Trophoblast cell (in vitro differentiated cells and primary cell): ENCODE results near the gene TMEM239.

Source experiments
- DNase-seq, 2 donors: peaks; one replicate each; pipeline ENCODE4 v3.0.0-alpha.2; 2016
- H2AFZ ChIP-seq: 2 replicates; pipeline ENCODE4 v1.6.1; 2013; ENCODE audit warnings: low read length, moderate library complexity, mild to moderate bottlenecking; ENCODE audit not compliant: insufficient read depth, poor library complexity
- H2AK5ac ChIP-seq: 2 replicates; pipeline ENCODE4 v1.6.1; 2013; ENCODE audit warnings: mild to moderate bottlenecking, low read length
- H2BK120ac ChIP-seq: 2 replicates; pipeline ENCODE4 v1.6.1; 2013; ENCODE audit warnings: low read length, mild to moderate bottlenecking, moderate library complexity; ENCODE audit not compliant: insufficient read depth, poor library complexity
- H2BK12ac ChIP-seq: 2 replicates; pipeline ENCODE4 v1.6.1; 2013; ENCODE audit warnings: mild to moderate bottlenecking, low read length, moderate library complexity
- H2BK5ac ChIP-seq: 2 replicates; pipeline ENCODE4 v1.6.1; 2013; ENCODE audit warnings: low read length, low read depth, moderate library complexity, mild to moderate bottlenecking; ENCODE audit not compliant: poor library complexity
- H3K14ac ChIP-seq: 2 replicates; pipeline ENCODE4 v1.6.1; 2013; ENCODE audit warnings: mild to moderate bottlenecking, low read length
- H3K18ac ChIP-seq: 2 replicates; pipeline ENCODE4 v1.6.1; 2013; ENCODE audit warnings: mild to moderate bottlenecking, low read length
- H3K23ac ChIP-seq: 2 replicates; pipeline ENCODE4 v1.6.1; 2013; ENCODE audit warnings: low read length
- H3K27ac ChIP-seq: 2 replicates; pipeline ENCODE4 v1.5.1; 2013; ENCODE audit warnings: low read depth, mild to moderate bottlenecking, inconsistent platforms, low read length, moderate library complexity
- H3K27me3 ChIP-seq: 2 replicates; pipeline ENCODE4 v1.6.1; 2013; ENCODE audit warnings: inconsistent platforms, mild to moderate bottlenecking, low read length, moderate library complexity; ENCODE audit not compliant: insufficient read depth
- H3K36me3 ChIP-seq, 2 experiments: 1 replicate in 1 of 2; 2 replicates in 1 of 2; pipeline ENCODE4 v1.6.1; 2013; ENCODE audit warnings: low read length in 2 of 2, mild to moderate bottlenecking in 2 of 2, moderate library complexity in 1 of 2; ENCODE audit not compliant: insufficient read depth in 2 of 2, control insufficient read depth in 1 of 2
- H3K4ac ChIP-seq: 2 replicates; pipeline ENCODE4 v1.6.1; 2013; ENCODE audit warnings: low read depth, mild to moderate bottlenecking, low read length, moderate library complexity
- H3K4me1 ChIP-seq, 2 experiments: 1 replicate in 1 of 2; 2 replicates in 1 of 2; pipeline ENCODE4 v1.6.1; 2013; ENCODE audit warnings: low read length in 2 of 2, mild to moderate bottlenecking in 2 of 2, moderate library complexity in 1 of 2; ENCODE audit not compliant: insufficient read depth in 2 of 2, control insufficient read depth in 1 of 2
- H3K4me2 ChIP-seq: 2 replicates; pipeline ENCODE4 v1.6.1; 2013; ENCODE audit warnings: inconsistent platforms, mild to moderate bottlenecking, low read length, moderate library complexity
- H3K4me3 ChIP-seq: 2 replicates; pipeline ENCODE4 v1.5.1; 2013; ENCODE audit warnings: mild to moderate bottlenecking, low read depth, low read length, inconsistent platforms
- H3K79me1 ChIP-seq: one replicate; pipeline ENCODE4 v1.6.1; 2013; ENCODE audit warnings: low read length
- H3K79me2 ChIP-seq: 2 replicates; pipeline ENCODE4 v1.6.1; 2013; ENCODE audit warnings: low read length, mild to moderate bottlenecking; ENCODE audit not compliant: control insufficient read depth, insufficient read depth, poor library complexity
- H3K9ac ChIP-seq: 2 replicates; pipeline ENCODE4 v1.6.1; 2013; ENCODE audit warnings: mild to moderate bottlenecking, low read length
- H3K9me3 ChIP-seq: 2 replicates; pipeline ENCODE4 v1.6.1; 2013; ENCODE audit warnings: low read depth, mild to moderate bottlenecking, control low read depth, inconsistent platforms, low read length; ENCODE audit not compliant: insufficient read depth
- H4K12ac ChIP-seq: 2 replicates; pipeline ENCODE4 v1.6.1; 2013; ENCODE audit warnings: low read depth, mild to moderate bottlenecking, low read length, moderate library complexity
- H4K8ac ChIP-seq: 2 replicates; pipeline ENCODE4 v1.6.1; 2013; ENCODE audit warnings: low read depth, mild to moderate bottlenecking, low read length, moderate library complexity
- H4K91ac ChIP-seq: one replicate; pipeline ENCODE4 v1.6.1; 2013; ENCODE audit warnings: low read depth, mild to moderate bottlenecking, low read length, moderate library complexity
- WGBS: extraction: QIAGEN DNeasy Blood & Tissue Kit; methylation state at CpG from one replicate; pipeline ENCODE4 v1.1.7; 2013; ENCODE audit warnings: missing lambda C conversion rate; ENCODE audit not compliant: insufficient read length, insufficient coverage; ENCODE audit errors: extremely low coverage; 5-methylcytosine and 5-hydroxymethylcytosine counted together

The TMEM239 gene

GRCh38 chr20:2840967-2841531, 24.9 kb downstream of the TMEM239 start:
- Histone ChIP-seq H3K4me3 (peak overlapping the region; percentile 79), H3K4me2 (peak overlapping the region; percentile 99), H3K4me1 (peaks cover 6 to 9% of the 10 kb centered on the region in 2 experiments), H3K9ac (peak overlapping the region; percentile 90), H3K36me3 (peaks cover 9 to 15% of the 10 kb centered on the region in 2 experiments), H3K18ac (no peak overlapping the region), H3K14ac (peak overlapping the region; percentile 27), H2AK5ac (no peak overlapping the region), H3K9me3 (peaks cover 1% of the 10 kb centered on the region), H2AFZ (peak overlapping the region; percentile 73), H2BK5ac (peak overlapping the region; percentile 9), H3K79me1 (peaks cover 9% of the 10 kb centered on the region), H3K23ac (no peak overlapping the region), H4K8ac (peak overlapping the region; percentile 70), H3K27me3 (no peaks in the 10 kb centered on the region), H3K27ac (no peak overlapping the region), H2BK120ac (no peak overlapping the region), H3K4ac (no peak overlapping the region), H3K79me2 (peaks cover 6% of the 10 kb centered on the region), H2BK12ac (no peak overlapping the region), H4K12ac (peak overlapping the region; percentile 24), H4K91ac (peak overlapping the region; percentile 9)
- WGBS = no CpG with 5 or more reads among the region's 33 CpGs
- DNase-seq = peak in 1 of 2 donors; percentile 14

DNA sequence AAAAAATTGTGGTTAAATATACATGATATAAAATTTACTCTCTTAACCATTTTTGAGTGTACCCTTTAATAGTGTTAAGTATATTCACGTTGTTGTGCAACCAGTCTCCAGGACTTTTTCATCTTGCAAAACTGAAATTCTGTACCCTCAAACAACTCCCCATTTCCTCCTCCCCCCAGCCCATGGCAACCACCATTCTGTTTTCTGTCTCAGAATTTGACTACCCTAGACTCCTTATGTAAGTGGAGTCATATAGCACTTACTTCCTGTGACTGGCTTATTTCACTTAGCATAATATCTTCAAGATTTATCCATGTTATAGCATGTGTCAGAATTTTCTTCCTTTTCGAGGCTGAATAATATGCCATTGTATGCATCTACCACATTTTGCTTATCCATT, 29.4 kb downstream of the TMEM239 start:
- H3K4me1 ChIP-seq = peaks cover 0 to 2% of the 10 kb centered on the region in 2 experiments
- no peak overlapping the region for H3K14ac ChIP-seq
- no peak overlapping the region for H3K4me2 ChIP-seq
- H2AFZ ChIP-seq = no peak overlapping the region
- H3K18ac ChIP-seq = no peak overlapping the region
- peaks cover 0 to 3% of the 10 kb centered on the region in 2 experiments for H3K36me3 ChIP-seq
- no peaks in the 10 kb centered on the region for H3K79me2 ChIP-seq
- no peak overlapping the region for H3K9ac ChIP-seq
- no peaks in the 10 kb centered on the region for H3K27me3 ChIP-seq
- no peak for DNase-seq
- no peaks in the 10 kb centered on the region for H3K9me3 ChIP-seq
- no CpG with 5 or more reads among the region's 2 CpGs for WGBS
- no peak overlapping the region for H2BK120ac ChIP-seq
- H4K8ac ChIP-seq = no peak overlapping the region
- no peak overlapping the region for H4K12ac ChIP-seq
- no peak overlapping the region for H3K23ac ChIP-seq
- no peak overlapping the region for H2BK12ac ChIP-seq
- H3K4me3 ChIP-seq = no peak overlapping the region
- H2AK5ac ChIP-seq = no peak overlapping the region
- H3K27ac ChIP-seq = no peak overlapping the region
- H3K79me1 ChIP-seq = peaks cover 3% of the 10 kb centered on the region
- H2BK5ac ChIP-seq = no peak overlapping the region
- no peak overlapping the region for H3K4ac ChIP-seq
- H4K91ac ChIP-seq = no peak overlapping the region

DNA sequence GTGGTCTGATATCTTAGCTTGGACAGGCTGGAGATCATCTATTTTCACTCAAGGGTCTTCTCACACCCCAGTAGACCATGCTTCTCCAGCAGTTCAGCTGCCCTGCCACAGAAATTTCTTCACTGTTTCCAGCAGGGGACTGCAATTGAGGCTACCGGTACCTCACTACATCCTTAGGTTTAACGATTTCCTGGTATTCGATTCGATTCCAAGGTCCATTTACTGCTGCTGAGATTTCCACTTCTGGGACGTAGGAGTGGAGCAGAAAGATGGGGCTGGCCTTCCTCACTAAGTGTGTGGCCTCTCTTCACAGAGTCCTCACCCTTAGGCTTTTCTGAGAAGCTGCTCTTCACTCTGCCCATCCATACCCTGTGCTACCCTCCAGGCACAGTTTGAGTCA, 30.5 kb downstream of the TMEM239 start:
- Histone ChIP-seq H3K14ac (no peak overlapping the region), H3K79me2 (no peaks in the 10 kb centered on the region), H3K4me2 (no peak overlapping the region), H3K9me3 (no peaks in the 10 kb centered on the region), H3K79me1 (no peaks in the 10 kb centered on the region), H3K4me3 (no peak overlapping the region), H2BK12ac (no peak overlapping the region), H2AK5ac (no peak overlapping the region), H2BK120ac (no peak overlapping the region), H4K91ac (no peak overlapping the region), H4K8ac (no peak overlapping the region), H3K27me3 (no peaks in the 10 kb centered on the region), H3K4ac (no peak overlapping the region), H3K27ac (no peak overlapping the region), H2BK5ac (no peak overlapping the region), H2AFZ (no peak overlapping the region), H3K18ac (no peak overlapping the region), H3K4me1 (no peaks in the 10 kb centered on the region), H3K36me3 (peaks cover 0 to 3% of the 10 kb centered on the region in 2 experiments), H3K23ac (no peak overlapping the region), H4K12ac (no peak overlapping the region), H3K9ac (no peak overlapping the region)
- no CpG with 5 or more reads among the region's 5 CpGs for WGBS
- no peak for DNase-seq

DNA sequence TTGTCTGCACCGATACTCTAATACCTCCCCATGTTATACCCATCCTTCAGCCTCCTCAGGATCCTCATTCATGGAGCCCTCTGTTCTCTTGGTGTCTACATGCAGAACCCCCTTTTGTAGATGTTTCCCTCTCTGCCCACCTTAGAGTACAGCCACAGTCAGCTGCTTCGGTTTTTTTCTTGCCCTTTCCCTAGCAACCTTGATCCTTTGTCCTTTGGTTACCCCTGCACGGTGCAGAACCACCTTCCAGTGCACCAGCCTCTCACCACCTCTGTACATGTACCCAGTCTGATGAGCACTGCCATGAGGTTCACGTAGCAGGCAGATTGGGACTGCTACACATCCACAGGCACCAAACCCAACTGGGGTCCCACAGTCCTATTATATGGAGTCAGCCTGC, 31.6 kb downstream of the TMEM239 start:
- no peak overlapping the region for H3K23ac ChIP-seq
- DNase-seq = no peak
- WGBS = no CpG with 5 or more reads among the region's 4 CpGs
- no peaks in the 10 kb centered on the region for H3K9me3 ChIP-seq
- no peaks in the 10 kb centered on the region for H3K79me2 ChIP-seq
- no peak overlapping the region for H2BK5ac ChIP-seq
- no peaks in the 10 kb centered on the region for H3K79me1 ChIP-seq
- peak overlapping the region; percentile 51 for H3K4me3 ChIP-seq
- H3K27ac ChIP-seq = no peak overlapping the region
- no peak overlapping the region for H2AFZ ChIP-seq
- peaks cover 0 to 3% of the 10 kb centered on the region in 2 experiments for H3K36me3 ChIP-seq
- no peak overlapping the region for H2BK12ac ChIP-seq
- H3K4ac ChIP-seq = no peak overlapping the region
- no peak overlapping the region for H2BK120ac ChIP-seq
- no peak overlapping the region for H3K18ac ChIP-seq
- H4K12ac ChIP-seq = no peak overlapping the region
- no peak overlapping the region for H4K91ac ChIP-seq
- H3K4me1 ChIP-seq = peaks cover 2 to 3% of the 10 kb centered on the region in 2 experiments
- no peak overlapping the region for H2AK5ac ChIP-seq
- H4K8ac ChIP-seq = no peak overlapping the region
- H3K14ac ChIP-seq = no peak overlapping the region
- H3K4me2 ChIP-seq = no peak overlapping the region
- H3K27me3 ChIP-seq = no peaks in the 10 kb centered on the region
- no peak overlapping the region for H3K9ac ChIP-seq
